Neural cell (in vitro differentiated cells): ENCODE results near the gene KLKB1. TPM values are rescaled to one million over a fixed set of nuclear protein-coding genes. Genes with fewer than 3 reads are reported as not detected.

Source experiments
- H2AFZ ChIP-seq: fragments of 200-600, 300-800 bp; sonication (generic), shearing (Covaris generic); 2 replicates; pipeline ENCODE4 v1.6.0; 2014; ENCODE audit warnings: low read depth, mild to moderate bottlenecking, antibody characterized with exemption, low read length, moderate library complexity
- H3F3A ChIP-seq: fragments of 200-600 bp; shearing (Covaris generic); 2 replicates; pipeline ENCODE4 v1.6.1; 2016; ENCODE audit warnings: mild to moderate bottlenecking, moderate library complexity, mixed read lengths, antibody characterized with exemption, low read length; ENCODE audit not compliant: insufficient read depth, poor library complexity, severe bottlenecking
- H3K27ac ChIP-seq: fragments of 200-600, 300-800 bp; sonication (generic), shearing (Covaris generic); 2 replicates; pipeline ENCODE4 v1.5.1; 2014; ENCODE audit warnings: mild to moderate bottlenecking, low read length, moderate library complexity
- H3K27me3 ChIP-seq: fragments of 300-800, 200-600 bp; sonication (generic), shearing (Covaris generic); 2 replicates; pipeline ENCODE4 v1.6.0; 2014; ENCODE audit warnings: mild to moderate bottlenecking, low read depth, low read length, moderate library complexity; ENCODE audit not compliant: insufficient read depth
- H3K36me3 ChIP-seq: fragments of 300-800, 200-600 bp; sonication (generic), shearing (Covaris generic); 2 replicates; pipeline ENCODE4 v1.5.1; 2014; ENCODE audit warnings: mild to moderate bottlenecking, antibody characterized with exemption, low read length, moderate library complexity; ENCODE audit not compliant: insufficient read depth
- H3K4me2 ChIP-seq: fragments of 300-800, 200-600 bp; sonication (generic), shearing (Covaris generic); 2 replicates; pipeline ENCODE4 v1.6.0; 2014; ENCODE audit warnings: mild to moderate bottlenecking, low read length
- H3K4me3 ChIP-seq: fragments of 300-800, 200-600 bp; sonication (generic), shearing (Covaris generic); 2 replicates; pipeline ENCODE4 v1.5.1; 2014; ENCODE audit warnings: mild to moderate bottlenecking, low read length, moderate library complexity
- H3K79me2 ChIP-seq: fragments of 200-600 bp; shearing (Covaris generic); replicated peaks from 2 replicates; pipeline ENCODE4 v1.6.0; 2014; ENCODE audit warnings: mild to moderate bottlenecking, low read length, moderate library complexity; ENCODE audit not compliant: insufficient read depth
- H3K9ac ChIP-seq: fragments of 300-800, 200-600 bp; sonication (generic), shearing (Covaris generic); 2 replicates; pipeline ENCODE4 v1.6.1; 2016; ENCODE audit warnings: mild to moderate bottlenecking, low read length, mixed read lengths
- H3K9me2 ChIP-seq: fragments of 200-600 bp; shearing (Covaris generic); 2 replicates; pipeline ENCODE4 v1.6.1; 2016; ENCODE audit warnings: mild to moderate bottlenecking, low read length, mixed read lengths; ENCODE audit not compliant: insufficient read depth
- H3K9me3 ChIP-seq: fragments of 200-600, 300-800 bp; sonication (generic), shearing (Covaris generic); 2 replicates; pipeline ENCODE4 v1.6.1; 2016; ENCODE audit warnings: mild to moderate bottlenecking, mixed run types, low read length, moderate library complexity, mixed read lengths
- H4K20me1 ChIP-seq: fragments of 200-600 bp; shearing (Covaris generic); 2 replicates; pipeline ENCODE4 v1.6.1; 2016; ENCODE audit warnings: mild to moderate bottlenecking, mixed run types; ENCODE audit not compliant: insufficient read depth
- CTCF ChIP-seq: fragments of 450-650 bp; IDR thresholded peaks from 2 replicates; pipeline ENCODE4 v1.5.1; 2014; ENCODE audit warnings: antibody characterized with exemption, mild to moderate bottlenecking, moderate library complexity; ENCODE audit not compliant: poor library complexity, severe bottlenecking
- EP300 ChIP-seq: fragments of 450-650 bp; conservative IDR thresholded peaks from 2 replicates; pipeline ENCODE4 v1.6.1; 2014; ENCODE audit warnings: antibody characterized with exemption, mild to moderate bottlenecking, moderate library complexity; ENCODE audit not compliant: poor library complexity, severe bottlenecking
- EZH2 ChIP-seq: fragments of 200-600, 300-800 bp; shearing (Covaris generic), sonication (generic); IDR thresholded peaks from 2 replicates; pipeline ENCODE4 v1.6.1; 2014; ENCODE audit warnings: antibody characterized with exemption, low read length, borderline replicate concordance, mild to moderate bottlenecking; ENCODE audit not compliant: insufficient read depth, poor library complexity, severe bottlenecking
- MXI1 ChIP-seq: fragments of 450-650 bp; conservative IDR thresholded peaks from 2 replicates; pipeline ENCODE4 v1.6.1; 2014; ENCODE audit warnings: antibody characterized with exemption, mild to moderate bottlenecking; ENCODE audit not compliant: poor library complexity, severe bottlenecking
- POLR2AphosphoS5 ChIP-seq: IDR thresholded peaks from 2 replicates; pipeline ENCODE4 v1.6.1; 2012
- RAD21 ChIP-seq: fragments of 450-650 bp; conservative IDR thresholded peaks from 2 replicates; pipeline ENCODE4 v1.6.1; 2014; ENCODE audit warnings: antibody characterized with exemption, mild to moderate bottlenecking, moderate library complexity
- REST ChIP-seq: IDR thresholded peaks from 2 replicates; pipeline ENCODE4 v1.6.1; 2012; ENCODE audit warnings: borderline replicate concordance
- SMC3 ChIP-seq: fragments of 450-650 bp; conservative IDR thresholded peaks from 2 replicates; pipeline ENCODE4 v1.6.1; 2014; ENCODE audit warnings: antibody characterized with exemption, mild to moderate bottlenecking, moderate library complexity; ENCODE audit not compliant: poor library complexity
- TAF1 ChIP-seq: IDR thresholded peaks from 2 replicates; pipeline ENCODE4 v1.6.1; 2012; ENCODE audit warnings: low read depth
- polyA plus RNA-seq: library from polyadenylated mRNA; depleted of rRNA; stranded (reverse); fragments of >200 nt; gene quantifications from 2 replicates; pipeline ENCODE4 v1.2.3, GENCODE V29; 2014

The KLKB1 gene
- polyA plus RNA-seq, 1 donor from 2014 or later, result not detected

- Histone ChIP-seq H3K4me2 (no peak overlapping the region), H3F3A (no peaks in the 10 kb centered on the region), H3K9me2 (no peaks in the 10 kb centered on the region), H3K79me2 (no peaks in the 10 kb centered on the region), H4K20me1 (no peaks in the 10 kb centered on the region), H3K4me3 (no peak overlapping the region), H3K9me3 (no peaks in the 10 kb centered on the region), H3K27ac (no peak overlapping the region), H3K27me3 (no peaks in the 10 kb centered on the region), H3K9ac (no peak overlapping the region), H3K36me3 (no peaks in the 10 kb centered on the region), H2AFZ (no peak overlapping the region)
- TF ChIP-seq REST (no peak), CTCF (no peak), EZH2 (no peak), EP300 (no peak), POLR2AphosphoS5 (no peak), TAF1 (no peak), SMC3 (no peak), MXI1 (no peak), RAD21 (no peak)
Measured at GRCh38 chr4:186202490-186203140, 24.7 kb upstream of the KLKB1 start.

GRCh38 chr4:186203406-186203805 is 23.9 kb upstream of the KLKB1 start:
- H3F3A ChIP-seq, result no peaks in the 10 kb centered on the region
- no peak overlapping the region for H2AFZ ChIP-seq
- H3K9me2 ChIP-seq, result no peaks in the 10 kb centered on the region
- H3K4me2 ChIP-seq, result no peak overlapping the region
- no peaks in the 10 kb centered on the region for H3K79me2 ChIP-seq
- H3K9ac ChIP-seq, result no peak overlapping the region
- TF ChIP-seq EP300 (no peak), REST (no peak), MXI1 (no peak), TAF1 (no peak), CTCF (no peak), RAD21 (no peak), EZH2 (no peak), SMC3 (no peak), POLR2AphosphoS5 (no peak)
- no peak overlapping the region for H3K27ac ChIP-seq
- H3K4me3 ChIP-seq, result no peak overlapping the region
- H3K27me3 ChIP-seq, result no peaks in the 10 kb centered on the region
- no peaks in the 10 kb centered on the region for H3K9me3 ChIP-seq
- H4K20me1 ChIP-seq, result no peaks in the 10 kb centered on the region
- no peaks in the 10 kb centered on the region for H3K36me3 ChIP-seq
